Effector memory CD8-positive, alpha-beta T cell (primary cell): Measurements from ENCODE around the gene TRAPPC14.
"Not testable (repeated sequence)": the region's sequence is repeated elsewhere in the genome, so short reads cannot be mapped to it uniquely, and the experiment has no call there.

Experiments used
- ATAC-seq: fragments of 150-1000 bp; cut with Tn5 transposase; replicated peaks from 2 replicates; pipeline ENCODE4 v1.10.0; 2021; ENCODE audit warnings: mild to moderate bottlenecking, moderate library complexity
- DNase-seq, 3 experiments: peaks; one replicate each; pipeline ENCODE4 v3.0.0; 2021
- H3K27ac Mint-ChIP-seq, 2 donors: one replicate each; pipeline ENCODE4 v1.8.0; 2022; ENCODE audit warnings: mild to moderate bottlenecking in 2 of 2, mixed read lengths in 2 of 2, moderate library complexity in 2 of 2
- H3K27me3 Mint-ChIP-seq, 2 donors: one replicate each; pipeline ENCODE4 v1.8.0; 2022; ENCODE audit warnings: mixed read lengths in 2 of 2
- H3K36me3 Mint-ChIP-seq: one replicate; pipeline ENCODE4 v1.8.0; 2022; ENCODE audit warnings: mild to moderate bottlenecking, moderate library complexity, mixed read lengths; ENCODE audit not compliant: insufficient read depth
- H3K4me1 Mint-ChIP-seq, 2 donors: one replicate each; pipeline ENCODE4 v1.8.0; 2022; ENCODE audit warnings: low read depth in 2 of 2, mixed read lengths in 2 of 2
- H3K4me3 Mint-ChIP-seq, 2 donors: one replicate each; pipeline ENCODE4 v1.8.0; 2022; ENCODE audit warnings: mild to moderate bottlenecking in 2 of 2, mixed read lengths in 2 of 2, moderate library complexity in 2 of 2
- H3K9me3 Mint-ChIP-seq, 2 donors: one replicate each; pipeline ENCODE4 v1.8.0; 2022; ENCODE audit warnings: mixed read lengths in 2 of 2

TRAPPC14 gene

DNA sequence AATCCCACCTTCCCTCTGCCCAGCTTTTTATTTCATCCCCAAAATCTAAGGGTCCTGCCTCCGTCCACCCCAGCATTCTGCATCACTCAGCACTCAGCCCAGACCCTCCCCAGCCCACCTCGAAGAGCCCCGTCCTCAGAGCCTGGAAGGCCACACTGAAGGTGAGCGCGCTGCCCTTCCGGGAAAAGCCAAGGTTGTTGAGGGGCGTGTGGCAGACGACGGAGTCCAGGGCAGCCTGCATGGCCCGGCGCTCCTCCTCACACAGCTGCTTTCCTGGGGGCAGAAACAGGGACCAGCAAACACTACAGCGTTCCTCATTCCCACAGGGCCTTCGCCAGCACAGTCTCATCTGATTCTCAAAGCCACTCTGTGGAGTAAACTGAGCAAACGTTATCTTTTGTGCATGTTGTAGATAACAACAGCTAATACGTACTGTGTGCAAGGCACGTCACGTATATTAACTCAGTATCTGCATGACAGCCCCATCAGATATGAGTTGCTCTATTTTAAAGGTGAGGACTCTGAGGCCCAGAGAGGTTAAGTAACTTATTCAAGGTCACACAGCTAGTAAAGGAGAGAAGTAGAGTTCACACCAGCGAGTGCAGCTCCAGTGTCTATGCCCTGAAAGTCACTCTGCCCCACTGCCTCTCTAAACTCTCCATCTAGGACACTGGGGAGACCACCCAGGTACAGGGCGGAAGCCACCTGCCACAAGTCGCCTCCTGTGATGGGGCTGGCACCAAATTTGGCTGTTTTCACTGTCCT lies 2.8 kb downstream of the TRAPPC14 start:
- H3K27me3 Mint-ChIP-seq: no peaks in the 10 kb centered on the region
- H3K36me3 Mint-ChIP-seq: peaks cover 47% of the 10 kb centered on the region
- H3K4me3 Mint-ChIP-seq: peak overlapping the region in 1 of 2 donors; percentile 83
- peaks cover 24 to 26% of the 10 kb centered on the region in 2 donors for H3K4me1 Mint-ChIP-seq
- ATAC-seq (no peak), DNase-seq (no peak)
- H3K27ac Mint-ChIP-seq: no peak overlapping the region
- no peaks in the 10 kb centered on the region for H3K9me3 Mint-ChIP-seq

DNA sequence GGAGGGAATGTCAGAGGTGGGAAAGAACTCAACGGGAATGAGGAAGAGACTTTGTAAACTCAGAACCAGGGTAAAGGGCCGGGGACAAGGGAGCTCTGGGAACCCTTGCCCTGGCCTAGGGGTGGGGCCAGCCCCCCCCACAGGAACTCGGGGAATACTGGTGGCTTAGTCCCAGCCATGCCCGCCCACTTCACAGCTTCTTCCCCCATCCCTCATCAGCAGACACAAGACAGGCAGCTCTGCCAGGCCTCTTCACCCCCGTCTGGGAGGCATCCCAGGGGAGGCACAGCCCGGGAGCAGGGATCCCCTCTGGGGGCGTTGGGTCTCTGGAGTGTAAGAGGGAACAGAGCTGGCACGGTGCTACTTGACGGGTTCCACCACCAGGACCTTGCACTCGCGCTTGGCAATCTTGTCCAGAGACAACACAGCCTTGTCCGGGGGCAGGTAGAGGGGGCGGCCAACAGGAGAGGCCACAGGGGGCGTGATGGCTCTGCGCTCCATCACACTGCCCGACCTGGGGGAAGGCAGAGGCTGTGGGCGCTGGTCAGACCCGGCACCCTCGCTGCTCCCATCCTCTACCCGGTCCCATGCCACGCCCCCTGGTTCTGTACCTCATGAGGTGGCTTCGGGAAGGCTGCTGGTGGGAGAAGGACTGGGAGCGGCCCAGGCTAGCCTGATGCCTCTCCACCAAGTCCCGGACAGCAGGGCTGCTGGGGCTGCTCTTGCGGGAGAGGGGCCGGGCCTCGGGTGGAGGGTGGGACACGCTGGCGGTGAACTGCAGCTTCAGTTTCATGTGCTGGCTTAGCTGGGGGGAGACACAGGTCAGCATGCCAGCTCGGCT lies 3.7 kb downstream of the TRAPPC14 start:
- Mint-ChIP-seq H3K36me3 (peaks cover 50% of the 10 kb centered on the region), H3K4me1 (peaks cover 32 to 33% of the 10 kb centered on the region in 2 donors), H3K27ac (no peak overlapping the region), H3K9me3 (no peaks in the 10 kb centered on the region), H3K4me3 (no peak overlapping the region), H3K27me3 (no peaks in the 10 kb centered on the region)
- DNase-seq: no peak
- ATAC-seq: no peak

DNA sequence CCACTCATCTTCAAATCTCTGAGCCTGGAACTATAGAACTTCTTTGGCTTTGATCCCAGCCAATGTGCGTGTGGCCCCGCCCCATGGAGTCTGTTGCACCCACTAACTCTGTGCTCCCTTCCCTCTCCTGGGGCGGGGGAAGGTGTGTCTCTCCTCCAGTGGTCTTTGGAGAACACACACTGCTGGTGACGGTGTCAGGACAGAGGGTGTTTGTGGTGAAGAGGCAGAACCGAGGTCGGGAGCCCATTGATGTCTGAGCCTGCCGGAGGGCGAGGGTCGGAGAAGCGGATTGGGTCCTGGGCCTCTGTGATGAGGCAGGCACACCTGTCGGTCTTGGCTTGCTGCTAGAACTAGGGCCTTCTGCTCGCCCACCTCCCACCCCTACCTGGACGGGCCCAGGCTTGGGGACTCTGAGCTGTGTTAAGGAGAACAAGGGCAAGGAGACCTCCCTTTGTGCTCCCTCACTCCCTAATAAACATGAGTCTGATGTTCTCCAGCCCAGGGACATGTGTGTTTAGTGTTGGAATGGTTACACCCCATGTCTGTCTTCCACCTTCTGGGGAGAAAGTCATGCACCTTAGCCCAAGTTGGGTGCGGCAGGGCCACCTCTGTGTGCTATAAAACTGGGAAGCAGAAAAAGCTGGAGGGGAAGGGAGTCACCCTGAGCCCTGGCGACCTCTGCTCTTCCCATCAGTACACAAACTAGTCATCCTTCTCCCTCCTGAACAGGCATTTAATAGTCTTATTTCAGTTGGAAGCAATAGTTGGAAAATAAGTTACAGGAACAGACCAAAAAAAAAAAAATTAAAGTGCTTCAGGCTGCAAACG lies 4.6 kb downstream of the TRAPPC14 start:
- no peak overlapping the region for H3K4me3 Mint-ChIP-seq
- no peak overlapping the region for H3K27ac Mint-ChIP-seq
- ATAC-seq (no peak), DNase-seq (no peak)
- peaks cover 52% of the 10 kb centered on the region for H3K36me3 Mint-ChIP-seq
- peaks cover 34 to 35% of the 10 kb centered on the region in 2 donors for H3K4me1 Mint-ChIP-seq
- H3K27me3 Mint-ChIP-seq: no peaks in the 10 kb centered on the region
- no peaks in the 10 kb centered on the region for H3K9me3 Mint-ChIP-seq

DNA sequence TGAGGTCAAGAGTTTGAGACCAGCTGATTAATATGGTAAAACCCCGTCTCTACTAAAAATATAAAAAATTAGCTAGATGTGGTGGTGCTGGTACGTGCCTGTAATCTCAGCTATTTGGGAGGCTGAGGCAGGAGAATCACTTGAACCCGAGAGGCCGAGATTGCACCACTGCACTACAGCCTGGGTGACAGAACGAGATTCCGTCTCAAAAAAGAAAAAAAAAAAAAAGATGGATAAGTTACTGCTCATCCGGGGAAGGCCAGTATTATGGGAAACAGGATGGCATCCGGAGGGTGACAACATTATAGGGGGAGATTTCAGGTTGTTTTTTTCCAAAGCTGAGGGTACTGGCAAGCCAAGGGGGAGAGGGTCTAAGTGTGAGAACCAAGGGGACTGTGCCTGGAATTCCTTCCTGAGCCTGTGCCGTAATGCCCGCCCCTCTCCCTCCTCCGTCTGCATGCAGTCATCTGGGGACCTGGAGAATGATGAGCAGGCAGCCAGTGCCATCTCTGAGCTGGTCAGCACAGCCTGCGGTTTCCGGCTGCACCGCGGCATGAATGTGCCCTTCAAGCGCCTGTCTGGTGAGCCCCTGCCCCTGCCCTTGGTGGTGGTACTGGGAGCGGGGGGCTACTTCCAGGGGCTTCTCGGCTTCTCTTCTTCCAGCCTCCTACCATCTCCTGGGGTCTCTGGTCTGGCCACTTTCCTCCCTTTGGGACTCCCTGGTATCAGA lies 5.4 kb downstream of the TRAPPC14 start:
- no peaks in the 10 kb centered on the region for H3K27me3 Mint-ChIP-seq
- H3K4me3 Mint-ChIP-seq: no peak overlapping the region
- no peaks in the 10 kb centered on the region for H3K9me3 Mint-ChIP-seq
- peaks cover 59% of the 10 kb centered on the region for H3K36me3 Mint-ChIP-seq
- no peak for ATAC-seq
- peaks cover 41 to 43% of the 10 kb centered on the region in 2 donors for H3K4me1 Mint-ChIP-seq
- peak overlapping the region in 1 of 2 donors; percentile 45 for H3K27ac Mint-ChIP-seq
- DNase-seq: no peak

DNA sequence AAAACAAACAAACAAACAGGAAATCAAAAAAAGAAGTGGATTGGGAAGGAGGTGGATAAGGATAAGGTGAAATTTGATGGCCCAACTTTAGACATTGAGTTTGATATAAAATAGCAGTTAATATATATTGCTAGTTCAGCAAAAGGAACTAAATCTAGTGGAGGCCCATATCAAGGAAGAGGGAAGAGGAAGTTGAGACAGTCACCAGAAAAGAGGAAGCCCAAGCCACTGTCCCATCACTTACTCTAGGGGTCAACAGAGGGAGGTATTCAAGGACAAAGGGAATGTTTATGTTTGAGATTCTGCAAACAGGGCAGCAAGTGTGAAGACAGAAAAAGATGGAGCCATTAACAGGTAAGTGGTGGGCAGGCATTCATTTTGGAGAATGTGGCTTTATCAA lies 6.1 kb downstream of the TRAPPC14 start:
- no peak overlapping the region for H3K4me3 Mint-ChIP-seq
- H3K9me3 Mint-ChIP-seq: no peaks in the 10 kb centered on the region
- DNase-seq: no peak
- no peaks in the 10 kb centered on the region for H3K27me3 Mint-ChIP-seq
- H3K36me3 Mint-ChIP-seq: peaks cover 56% of the 10 kb centered on the region
- H3K27ac Mint-ChIP-seq: peak overlapping the region in 1 of 2 donors; percentile 45
- H3K4me1 Mint-ChIP-seq: peaks cover 36 to 41% of the 10 kb centered on the region in 2 donors
- no peak for ATAC-seq

DNA sequence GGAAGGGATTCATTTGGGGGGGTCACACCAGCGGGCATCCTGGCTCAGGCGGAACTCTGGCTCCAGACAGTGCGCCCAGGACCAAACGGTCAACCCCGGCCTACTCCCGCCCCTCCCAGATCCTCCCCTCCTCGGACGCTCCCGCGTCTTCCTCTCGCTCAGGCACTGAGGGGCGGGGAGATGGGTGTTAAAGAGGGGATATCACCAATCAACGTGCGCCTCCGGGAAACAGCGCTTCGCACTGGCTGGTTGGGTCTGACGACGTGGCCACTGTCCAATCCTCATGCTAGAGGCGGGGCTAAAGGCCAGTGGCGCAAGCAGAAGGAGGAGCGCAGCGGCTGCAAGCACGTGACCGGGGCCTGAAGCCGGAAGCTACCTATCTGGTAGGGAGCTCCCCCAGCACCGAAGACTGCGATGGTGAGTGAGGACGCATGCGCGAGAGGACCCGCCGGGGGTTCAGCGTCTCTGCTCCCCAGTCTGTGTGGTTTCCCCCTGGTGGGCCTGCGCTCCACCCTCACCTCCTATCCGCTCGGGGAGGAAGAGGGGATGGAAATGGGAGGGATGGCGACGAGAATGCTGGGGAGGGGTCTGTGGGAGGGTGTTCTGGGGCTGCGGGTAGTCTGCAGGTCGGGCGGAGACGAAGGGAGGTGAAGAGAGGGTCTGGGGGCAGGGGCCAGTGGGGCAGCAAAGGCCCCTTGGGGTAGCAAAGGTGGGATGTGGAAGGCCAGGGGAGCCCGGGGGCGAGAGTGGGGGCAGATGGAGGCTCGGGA lies 9.8 kb downstream of the TRAPPC14 start, which contains the start of gene LAMTOR4:
Gene LAMTOR4 (plus strand): TSS at position 360 of the 770 bp plus-strand sequence. CDS start 55 bp downstream, at position 415.
- DNase-seq: peak; percentile 96 to 97 (median 97)
- Mint-ChIP-seq H3K36me3 (peaks cover 31% of the 10 kb centered on the region), H3K4me3 (peak within 1 kb of the TSS; percentile 98 to 99), H3K9me3 (no peaks in the 10 kb centered on the region), H3K27me3 (no peaks in the 10 kb centered on the region), H3K4me1 (peaks cover 30 to 31% of the 10 kb centered on the region in 2 donors), H3K27ac (peak within 1 kb of the TSS; percentile 97 to 99)
- ATAC-seq: peak; percentile 92

DNA sequence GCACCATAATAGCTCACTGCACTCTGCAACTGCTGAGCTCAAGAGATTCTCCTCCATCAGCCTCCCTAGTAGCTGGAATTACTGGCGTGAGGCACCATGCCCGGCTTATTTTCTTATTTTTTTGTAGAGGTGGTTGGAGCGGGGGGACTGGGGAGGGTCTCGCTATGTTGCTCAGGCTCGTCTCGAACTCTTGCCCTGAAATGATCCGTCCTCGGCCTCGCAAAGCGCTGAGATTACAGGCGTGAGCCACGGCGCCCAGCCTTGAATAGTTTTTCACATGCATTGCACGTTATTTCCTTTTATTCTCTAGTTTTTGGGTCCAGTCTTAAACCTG lies 10.3 kb downstream of the TRAPPC14 start:
- H3K36me3 Mint-ChIP-seq: peaks cover 25% of the 10 kb centered on the region
- H3K9me3 Mint-ChIP-seq: no peaks in the 10 kb centered on the region
- peak; percentile 6 for ATAC-seq
- no peak for DNase-seq
- no peaks in the 10 kb centered on the region for H3K27me3 Mint-ChIP-seq
- H3K4me1 Mint-ChIP-seq: peaks cover 28 to 30% of the 10 kb centered on the region in 2 donors
- peak overlapping the region; percentile 97 to 99 for H3K27ac Mint-ChIP-seq
- H3K4me3 Mint-ChIP-seq: peak overlapping the region; percentile 98 to 99

DNA sequence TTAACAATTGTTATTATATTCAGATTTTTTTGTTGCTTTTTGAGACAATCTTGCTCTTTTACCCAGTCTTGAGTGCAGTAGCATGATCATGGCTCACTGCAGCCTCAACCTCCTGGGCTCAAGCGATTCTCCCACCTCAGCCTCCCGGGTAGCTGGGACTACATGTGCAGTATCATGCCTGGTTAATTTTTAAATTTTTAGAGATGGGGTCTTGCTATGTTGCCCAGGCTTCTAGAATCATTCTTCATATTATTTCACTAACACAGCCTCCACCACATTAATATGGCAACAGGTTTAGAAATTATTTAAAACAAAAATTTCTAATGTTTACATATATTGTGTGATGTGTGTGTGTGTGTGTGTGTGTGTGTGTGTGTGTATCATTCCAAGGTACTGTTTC lies 11.2 kb downstream of the TRAPPC14 start:
- ATAC-seq (no peak), DNase-seq (no peak)
- no peak overlapping the region for H3K27ac Mint-ChIP-seq
- H3K9me3 Mint-ChIP-seq: no peaks in the 10 kb centered on the region
- peaks cover 24 to 27% of the 10 kb centered on the region in 2 donors for H3K4me1 Mint-ChIP-seq
- H3K4me3 Mint-ChIP-seq: no peak overlapping the region
- H3K36me3 Mint-ChIP-seq: peaks cover 18% of the 10 kb centered on the region
- no peaks in the 10 kb centered on the region for H3K27me3 Mint-ChIP-seq

DNA sequence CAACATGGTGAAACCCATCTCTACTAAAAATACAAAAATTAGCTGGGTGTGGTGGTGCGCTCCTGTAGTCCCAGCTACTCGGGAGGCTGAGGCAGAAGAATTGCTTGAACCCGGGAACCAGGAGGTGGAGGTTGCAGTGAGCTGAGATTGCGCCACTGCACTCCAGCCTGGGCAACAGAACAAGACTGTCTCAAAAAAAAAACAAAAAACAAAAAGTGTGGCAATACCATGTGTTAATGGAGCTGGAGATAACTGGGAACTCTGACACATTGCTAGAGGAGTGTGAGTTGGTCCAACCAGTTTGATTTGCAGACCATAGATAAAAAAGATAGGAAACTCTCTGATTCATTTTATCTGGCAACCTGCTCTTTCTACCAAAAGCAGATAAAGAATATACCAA lies 12.2 kb downstream of the TRAPPC14 start:
- Mint-ChIP-seq H3K4me1 (peaks cover 24% of the 10 kb centered on the region in 2 donors), H3K36me3 (peaks cover 18% of the 10 kb centered on the region)
- H3K27ac Mint-ChIP-seq, H3K9me3 Mint-ChIP-seq, H3K4me3 Mint-ChIP-seq, DNase-seq, ATAC-seq, H3K27me3 Mint-ChIP-seq: not testable (repeated sequence)

DNA sequence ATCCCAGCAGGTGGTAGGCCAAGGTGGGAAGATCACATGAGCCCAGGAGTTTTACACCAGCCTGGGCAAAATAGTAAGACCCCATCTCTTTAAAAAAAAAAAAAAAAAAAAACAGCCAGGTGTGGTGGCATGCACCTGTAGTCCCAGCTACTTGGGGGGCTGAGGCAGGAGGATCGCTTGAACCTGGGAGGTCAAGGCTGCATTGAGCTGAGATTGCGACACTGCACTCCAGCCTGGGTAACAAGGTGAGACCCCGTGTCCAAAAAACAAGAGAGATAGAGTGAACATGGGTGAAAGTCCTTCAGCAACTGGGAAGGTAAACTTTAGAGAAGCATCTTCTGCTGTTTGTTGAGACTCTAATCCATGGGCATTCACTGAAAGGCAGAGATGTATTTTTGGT lies 16.1 kb downstream of the TRAPPC14 start:
- ATAC-seq: no peak
- Mint-ChIP-seq H3K4me1 (peaks cover 0 to 3% of the 10 kb centered on the region in 2 donors), H3K27me3 (peaks cover 5 to 15% of the 10 kb centered on the region in 2 donors), H3K27ac (no peak overlapping the region), H3K9me3 (no peaks in the 10 kb centered on the region), H3K4me3 (no peak overlapping the region), H3K36me3 (no peaks in the 10 kb centered on the region)
- DNase-seq: no peak

DNA sequence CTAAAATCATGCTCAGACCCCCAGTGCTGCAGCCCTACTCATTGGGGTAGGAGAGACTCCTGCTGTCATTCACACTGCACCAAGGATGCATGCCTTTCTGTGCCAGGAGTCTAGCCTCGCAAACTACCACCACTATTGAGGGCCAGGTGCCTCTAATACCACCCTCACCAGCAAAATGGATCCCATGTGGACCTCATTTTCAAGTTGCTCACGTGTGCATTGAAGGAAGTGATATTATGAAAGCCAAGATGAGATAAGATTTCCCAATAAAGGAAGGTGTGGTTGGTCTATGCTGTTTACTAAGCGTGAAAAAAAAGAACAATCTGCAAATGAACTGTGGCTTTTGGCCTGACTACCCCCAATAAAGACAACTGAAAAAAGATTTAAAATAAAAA lies 17.0 kb downstream of the TRAPPC14 start:
- DNase-seq (no peak), ATAC-seq (no peak)
- Mint-ChIP-seq H3K36me3 (no peaks in the 10 kb centered on the region), H3K27ac (no peak overlapping the region), H3K27me3 (peaks cover 5 to 15% of the 10 kb centered on the region in 2 donors), H3K4me1 (peaks cover 0 to 3% of the 10 kb centered on the region in 2 donors), H3K9me3 (no peaks in the 10 kb centered on the region), H3K4me3 (no peak overlapping the region)
